Measurements from ENCODE around the gene UBE2A.

UBE2A gene

GRCh38 chrX:119614776-119615175, 40.4 kb downstream of the UBE2A start:
- no peak for DNase-seq

GRCh38 chrX:119617517-119618164, 43.3 kb downstream of the UBE2A start:
- no peak for DNase-seq

- no peak for DNase-seq
These were observed 44.1 kb downstream of the UBE2A start for GRCh38 chrX:119618439-119618838.

GRCh38 chrX:119622356-119623232, 48.2 kb downstream of the UBE2A start:
- DNase-seq, result no peak

- DNase-seq, result no peak
These were observed 50.1 kb downstream of the UBE2A start for GRCh38 chrX:119624417-119624816.

GRCh38 chrX:119624951-119625668, 50.7 kb downstream of the UBE2A start:
- DNase-seq, result no peak

- no peak for DNase-seq
These were observed 51.5 kb downstream of the UBE2A start for GRCh38 chrX:119625843-119626242.

Measured in activated T-cell treated with anti-CD3 and anti-CD28 coated beads, Interleukin-2, amount 50 U/mL, for 1 hour (primary cell).